LNCaP clone FGC (cell line): ENCODE results near the gene INTS1.

Source experiments
- DNase-seq: peaks from one replicate; pipeline ENCODE4 v3.0.0-alpha.2; 2011; ENCODE audit warnings: low read depth
- H3K4me3 ChIP-seq: 2 replicates; pipeline ENCODE4 v1.5.1; 2011; ENCODE audit warnings: mild to moderate bottlenecking, low read depth, low read length, control low read depth
- TF ChIP-seq, protein P1 (sequence below): IDR thresholded peaks from 2 replicates; pipeline ENCODE4 v1.5.1; 2012; ENCODE audit warnings: mild to moderate bottlenecking; ENCODE audit not compliant: control insufficient read depth, insufficient read depth; ENCODE audit errors: extremely low read depth

The INTS1 gene

DNA sequence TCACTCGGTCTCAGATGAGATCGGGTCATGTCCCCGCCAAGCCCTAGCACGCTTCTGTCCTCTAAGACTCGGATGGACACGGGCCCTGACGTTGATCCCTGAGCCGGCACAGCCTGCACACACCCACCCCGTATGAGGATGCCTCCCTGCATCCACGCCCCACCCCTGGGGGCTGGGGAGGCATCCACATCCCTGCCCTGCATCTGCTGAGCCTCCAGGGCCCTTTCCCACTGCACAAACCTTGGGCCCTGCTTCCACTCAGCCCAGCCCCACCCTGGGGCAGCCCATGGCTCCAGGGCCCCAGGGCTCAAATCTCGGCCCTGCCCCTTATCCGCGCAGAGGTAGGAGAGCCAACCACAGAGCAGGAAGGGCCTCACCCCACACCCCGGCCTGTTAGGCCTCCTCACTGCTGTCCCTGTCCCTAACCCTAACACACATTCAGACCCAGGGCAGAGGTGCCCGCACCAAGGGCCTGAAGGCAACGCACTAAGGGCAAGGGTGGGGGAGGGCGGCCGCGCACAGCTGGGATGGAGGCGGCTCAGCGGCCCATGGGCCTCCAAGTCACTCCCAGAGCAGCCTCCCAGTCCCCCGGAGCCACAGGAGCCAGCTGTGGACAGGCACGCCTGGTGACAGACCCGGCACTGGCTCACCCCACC, 35.4 kb downstream of the INTS1 start:
- no peak for DNase-seq
- no peak overlapping the region for H3K4me3 ChIP-seq
- TF ChIP-seq, protein P1, sequence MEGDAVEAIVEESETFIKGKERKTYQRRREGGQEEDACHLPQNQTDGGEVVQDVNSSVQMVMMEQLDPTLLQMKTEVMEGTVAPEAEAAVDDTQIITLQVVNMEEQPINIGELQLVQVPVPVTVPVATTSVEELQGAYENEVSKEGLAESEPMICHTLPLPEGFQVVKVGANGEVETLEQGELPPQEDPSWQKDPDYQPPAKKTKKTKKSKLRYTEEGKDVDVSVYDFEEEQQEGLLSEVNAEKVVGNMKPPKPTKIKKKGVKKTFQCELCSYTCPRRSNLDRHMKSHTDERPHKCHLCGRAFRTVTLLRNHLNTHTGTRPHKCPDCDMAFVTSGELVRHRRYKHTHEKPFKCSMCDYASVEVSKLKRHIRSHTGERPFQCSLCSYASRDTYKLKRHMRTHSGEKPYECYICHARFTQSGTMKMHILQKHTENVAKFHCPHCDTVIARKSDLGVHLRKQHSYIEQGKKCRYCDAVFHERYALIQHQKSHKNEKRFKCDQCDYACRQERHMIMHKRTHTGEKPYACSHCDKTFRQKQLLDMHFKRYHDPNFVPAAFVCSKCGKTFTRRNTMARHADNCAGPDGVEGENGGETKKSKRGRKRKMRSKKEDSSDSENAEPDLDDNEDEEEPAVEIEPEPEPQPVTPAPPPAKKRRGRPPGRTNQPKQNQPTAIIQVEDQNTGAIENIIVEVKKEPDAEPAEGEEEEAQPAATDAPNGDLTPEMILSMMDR = no peak

DNA sequence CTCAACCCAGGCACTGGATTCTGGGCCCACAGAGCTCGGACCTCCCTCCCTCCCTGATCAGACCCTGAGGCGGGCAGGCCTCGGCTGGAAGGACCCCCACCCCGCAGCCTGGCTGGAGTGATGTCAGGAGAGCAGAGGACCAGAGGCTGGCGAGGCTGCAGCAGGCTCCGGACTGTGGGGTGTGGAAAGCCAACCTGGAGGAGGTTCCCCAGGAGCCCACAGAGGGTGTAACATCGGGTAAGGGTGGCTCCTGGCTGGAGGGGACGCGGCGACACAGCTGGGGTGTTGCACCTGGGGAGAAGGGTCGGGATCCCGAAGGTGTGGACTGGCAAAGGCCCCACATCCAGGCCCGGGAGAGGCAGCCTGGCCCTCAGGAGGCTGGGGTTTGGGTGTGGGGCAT, 36.0 kb downstream of the INTS1 start:
- TF ChIP-seq, protein P1 = no peak
- no peak overlapping the region for H3K4me3 ChIP-seq
- DNase-seq = no peak

DNA sequence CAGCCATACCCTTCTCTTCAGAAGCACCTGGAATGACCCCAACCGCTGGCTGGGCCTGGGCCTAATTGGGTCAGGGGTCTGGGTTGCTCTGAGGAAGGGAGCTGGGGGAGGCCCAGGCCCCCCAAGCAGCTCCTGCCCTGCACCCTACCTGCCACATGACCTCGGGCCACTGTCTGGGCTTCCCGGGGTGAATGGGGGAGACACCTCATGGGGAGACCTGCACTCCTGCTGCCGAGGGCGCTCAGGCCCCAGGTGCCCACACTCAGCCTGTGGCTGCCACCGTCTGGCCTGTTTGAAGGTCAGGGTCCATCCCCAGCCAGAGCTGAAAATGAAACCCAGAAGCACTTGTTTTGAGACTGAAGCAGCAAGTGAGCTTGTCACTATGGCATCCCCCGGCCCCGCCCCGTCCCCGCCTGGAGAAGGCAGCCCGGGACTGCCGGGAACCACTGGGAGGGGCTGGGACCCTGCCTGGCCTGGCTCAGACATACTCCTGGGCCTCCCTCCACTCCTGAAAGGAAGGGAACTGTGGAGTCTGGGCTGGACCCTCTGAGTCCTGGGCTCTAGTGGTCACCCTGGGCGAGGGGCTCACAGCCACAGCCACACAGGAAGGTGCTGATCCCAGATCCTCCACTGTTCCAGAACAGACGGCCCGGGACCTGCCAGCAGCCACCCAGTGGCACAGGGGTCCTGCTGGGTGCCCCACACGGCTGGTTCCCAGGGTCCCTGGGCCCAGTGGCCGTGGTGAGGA, 37.5 kb downstream of the INTS1 start:
- TF ChIP-seq, protein P1 = no peak
- DNase-seq = no peak
- no peak overlapping the region for H3K4me3 ChIP-seq

DNA sequence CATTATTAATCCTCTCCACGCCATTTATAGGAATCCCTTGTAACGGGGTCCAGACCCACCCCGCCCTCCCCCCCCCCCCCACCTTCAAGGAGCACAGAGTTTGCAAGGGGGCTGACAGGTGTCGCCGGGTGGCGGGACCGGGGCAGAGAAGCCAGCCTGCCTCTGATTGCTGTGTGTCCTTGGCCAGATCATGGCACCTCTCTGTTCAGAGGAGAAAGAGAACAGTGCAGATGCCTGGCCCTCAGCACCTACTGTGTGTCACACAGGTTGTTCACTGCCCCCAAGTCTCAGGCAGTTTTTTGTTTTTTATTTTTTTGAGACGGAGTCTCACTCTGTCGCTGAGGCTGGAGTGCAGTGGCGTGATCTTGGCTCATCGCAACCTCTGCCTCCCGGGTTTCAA, 39.5 kb downstream of the INTS1 start:
- TF ChIP-seq, protein P1 = no peak
- no peak overlapping the region for H3K4me3 ChIP-seq
- DNase-seq = no peak

DNA sequence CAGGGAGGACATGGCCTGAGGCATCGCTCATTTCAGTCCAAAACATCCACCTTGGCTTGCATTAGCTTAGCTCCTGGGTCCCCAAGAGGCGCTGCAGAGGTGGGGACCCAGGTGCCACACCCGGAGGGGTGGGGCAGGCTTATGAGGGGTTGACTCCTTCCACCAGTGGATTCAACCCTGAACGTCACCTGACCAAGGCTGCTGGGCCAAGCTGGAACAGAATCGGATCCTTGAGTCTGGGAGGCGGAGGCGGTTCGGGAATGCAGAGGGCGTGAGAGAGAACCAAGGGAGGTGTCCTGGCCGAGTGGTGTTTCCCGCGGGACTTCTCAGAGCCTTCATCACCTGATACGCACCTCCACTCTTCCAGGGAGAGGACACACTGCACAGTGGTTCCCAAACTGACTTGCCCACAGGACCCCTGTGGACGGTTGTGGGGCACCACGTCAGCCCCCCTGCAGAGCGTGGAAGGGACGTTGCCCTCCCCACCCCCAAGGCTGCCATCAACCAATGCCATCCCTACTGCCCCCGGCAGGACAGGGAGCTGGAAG, 40.4 kb downstream of the INTS1 start:
- TF ChIP-seq, protein P1 = no peak
- no peak for DNase-seq

DNA sequence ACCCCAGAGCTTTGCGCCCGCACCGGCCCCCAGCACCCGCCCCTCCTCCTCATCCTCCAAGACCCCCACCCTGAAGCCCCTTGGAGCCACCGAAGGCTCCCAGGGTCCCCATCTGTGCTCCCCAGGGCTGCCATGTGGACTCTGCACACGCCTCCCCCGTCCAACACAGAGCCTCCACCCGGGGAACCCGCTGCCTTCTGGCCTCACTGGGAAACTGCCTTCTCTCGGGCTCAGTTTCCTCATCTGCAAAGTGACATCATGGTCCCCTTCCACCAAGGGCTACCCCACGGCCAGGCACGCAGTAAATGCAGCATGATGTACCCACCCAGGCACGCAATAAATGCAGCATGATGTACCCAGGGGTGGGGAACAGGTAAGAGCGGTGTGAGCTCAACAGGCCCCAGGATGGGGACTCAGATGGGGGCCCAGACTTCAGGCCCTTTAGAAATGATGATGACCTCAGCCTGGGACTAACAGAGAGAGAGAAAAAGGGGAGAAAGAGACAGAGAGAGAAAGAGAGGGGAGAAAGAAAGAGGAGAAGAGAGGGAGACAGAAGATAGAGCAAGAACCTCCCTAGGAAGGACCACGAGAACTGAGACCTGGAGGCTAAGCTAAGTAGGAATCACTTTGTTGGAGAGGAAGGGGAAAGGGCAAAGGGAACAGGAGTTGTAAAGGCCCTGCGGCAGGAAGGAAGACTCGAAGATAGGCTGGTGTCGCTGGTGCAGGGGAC, 42.4 kb downstream of the INTS1 start:
- no peak overlapping the region for H3K4me3 ChIP-seq
- TF ChIP-seq, protein P1 = no peak
- no peak for DNase-seq

More for the DNA sequence above, 40.4 kb downstream of the INTS1 start:
- H3K4me3 ChIP-seq = no peak overlapping the region
